Type B pancreatic cell (in vitro differentiated cells): ENCODE results near the gene FIGN. TPM values are rescaled to one million over a fixed set of nuclear protein-coding genes. Genes with fewer than 3 reads are reported as not detected.

Experiments used
- DNase-seq: peaks from one replicate; pipeline ENCODE4 v3.0.0; 2021; ENCODE audit warnings: mixed read lengths; ENCODE audit not compliant: unreplicated experiment; ENCODE audit errors: extremely low spot score
- H3K27ac Mint-ChIP-seq: 2 replicates; pipeline ENCODE4 v1.8.0; 2021; ENCODE audit warnings: mild to moderate bottlenecking, mixed read lengths
- H3K27me3 Mint-ChIP-seq: 2 replicates; pipeline ENCODE4 v1.8.0; 2021; ENCODE audit warnings: mixed read lengths
- H3K36me3 Mint-ChIP-seq: 2 replicates; pipeline ENCODE4 v1.8.0; 2021; ENCODE audit warnings: mixed read lengths
- H3K4me1 Mint-ChIP-seq: one replicate; pipeline ENCODE4 v1.8.0; 2021; ENCODE audit warnings: mixed read lengths; ENCODE audit not compliant: unreplicated experiment
- H3K4me3 Mint-ChIP-seq: 2 replicates; pipeline ENCODE4 v1.8.0; 2021; ENCODE audit warnings: mild to moderate bottlenecking, mixed read lengths
- H3K9me3 Mint-ChIP-seq: 2 replicates; pipeline ENCODE4 v1.8.0; 2021; ENCODE audit warnings: mixed read lengths
- total RNA-seq: library from RNA; stranded (reverse); gene quantifications from 2 replicates; pipeline ENCODE4 v1.2.1, GENCODE V29; 2021; ENCODE audit warnings: low replicate concordance
- TF ChIP-seq, protein P1 (sequence below): fragments of 200-600 bp; sonication (generic); conservative IDR thresholded peaks from 2 replicates; pipeline ENCODE4 v1.5.0; 2021; ENCODE audit warnings: antibody characterized with exemption, mild to moderate bottlenecking

The FIGN gene
- total RNA-seq, 1 donor from 2014 or later, result 19.5 TPM

GRCh38 chr2:163753726-163754125 lies 17.9 kb upstream of the FIGN start:
- H3K27me3 Mint-ChIP-seq, result no peaks in the 10 kb centered on the region
- H3K9me3 Mint-ChIP-seq, result no peaks in the 10 kb centered on the region
- H3K36me3 Mint-ChIP-seq, result no peaks in the 10 kb centered on the region
- H3K4me1 Mint-ChIP-seq, result peaks cover 4% of the 10 kb centered on the region
- no peak for DNase-seq
- TF ChIP-seq, protein P1, sequence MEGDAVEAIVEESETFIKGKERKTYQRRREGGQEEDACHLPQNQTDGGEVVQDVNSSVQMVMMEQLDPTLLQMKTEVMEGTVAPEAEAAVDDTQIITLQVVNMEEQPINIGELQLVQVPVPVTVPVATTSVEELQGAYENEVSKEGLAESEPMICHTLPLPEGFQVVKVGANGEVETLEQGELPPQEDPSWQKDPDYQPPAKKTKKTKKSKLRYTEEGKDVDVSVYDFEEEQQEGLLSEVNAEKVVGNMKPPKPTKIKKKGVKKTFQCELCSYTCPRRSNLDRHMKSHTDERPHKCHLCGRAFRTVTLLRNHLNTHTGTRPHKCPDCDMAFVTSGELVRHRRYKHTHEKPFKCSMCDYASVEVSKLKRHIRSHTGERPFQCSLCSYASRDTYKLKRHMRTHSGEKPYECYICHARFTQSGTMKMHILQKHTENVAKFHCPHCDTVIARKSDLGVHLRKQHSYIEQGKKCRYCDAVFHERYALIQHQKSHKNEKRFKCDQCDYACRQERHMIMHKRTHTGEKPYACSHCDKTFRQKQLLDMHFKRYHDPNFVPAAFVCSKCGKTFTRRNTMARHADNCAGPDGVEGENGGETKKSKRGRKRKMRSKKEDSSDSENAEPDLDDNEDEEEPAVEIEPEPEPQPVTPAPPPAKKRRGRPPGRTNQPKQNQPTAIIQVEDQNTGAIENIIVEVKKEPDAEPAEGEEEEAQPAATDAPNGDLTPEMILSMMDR, result no peak
- no peak overlapping the region for H3K27ac Mint-ChIP-seq
- H3K4me3 Mint-ChIP-seq, result no peak overlapping the region

- no peaks in the 10 kb centered on the region for H3K4me1 Mint-ChIP-seq
- H3K9me3 Mint-ChIP-seq, result no peaks in the 10 kb centered on the region
- no peaks in the 10 kb centered on the region for H3K27me3 Mint-ChIP-seq
- no peak overlapping the region for H3K27ac Mint-ChIP-seq
- DNase-seq, result no peak
- no peak overlapping the region for H3K4me3 Mint-ChIP-seq
- no peaks in the 10 kb centered on the region for H3K36me3 Mint-ChIP-seq
- TF ChIP-seq, protein P1, result no peak
These were observed 16.5 kb upstream of the FIGN start for GRCh38 chr2:163752267-163752666.

DNA sequence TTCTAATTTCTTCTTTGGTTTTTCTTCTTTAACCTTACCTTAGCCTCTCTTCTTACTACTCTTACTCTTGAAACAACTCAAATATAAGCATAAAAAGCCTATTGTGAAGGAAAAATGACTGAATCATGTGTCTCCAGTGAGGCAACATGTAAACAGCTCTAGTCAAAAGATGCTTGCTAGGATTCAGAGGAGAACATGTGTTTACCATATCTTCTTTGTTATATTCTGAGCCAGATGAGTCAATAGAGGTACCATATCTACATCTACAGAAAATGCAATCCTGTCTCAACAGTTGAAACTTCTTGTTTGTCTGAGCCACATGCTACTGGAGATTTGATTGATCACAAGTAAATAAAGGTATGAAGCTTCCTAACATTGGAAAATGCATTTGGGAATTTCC lies 15.9 kb upstream of the FIGN start:
- no peaks in the 10 kb centered on the region for H3K4me1 Mint-ChIP-seq
- TF ChIP-seq, protein P1, result no peak
- H3K27ac Mint-ChIP-seq, result no peak overlapping the region
- H3K27me3 Mint-ChIP-seq, result no peaks in the 10 kb centered on the region
- no peak for DNase-seq
- no peaks in the 10 kb centered on the region for H3K9me3 Mint-ChIP-seq
- H3K4me3 Mint-ChIP-seq, result no peak overlapping the region
- H3K36me3 Mint-ChIP-seq, result no peaks in the 10 kb centered on the region

DNA sequence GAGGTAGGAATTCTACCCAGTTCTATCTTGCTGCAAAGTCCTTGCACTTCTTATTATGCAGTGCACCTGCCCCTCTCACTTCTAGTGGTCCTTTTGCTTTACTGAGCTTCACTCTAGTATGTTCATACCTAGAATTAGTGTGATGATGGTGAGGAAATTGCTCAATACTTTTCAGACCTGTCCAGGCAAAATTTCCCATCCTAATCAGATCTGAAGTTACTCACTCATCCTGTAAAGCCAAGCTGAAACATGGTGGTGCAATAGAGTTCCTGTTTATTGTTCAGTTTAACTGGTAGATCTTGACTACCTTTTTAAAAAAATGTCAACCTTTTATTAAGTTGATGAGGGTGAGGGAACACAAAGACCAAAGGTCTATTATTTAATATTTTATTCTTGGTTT lies 12.6 kb upstream of the FIGN start:
- TF ChIP-seq, protein P1, result no peak
- no peak overlapping the region for H3K27ac Mint-ChIP-seq

GRCh38 chr2:163741435-163741834 lies 5.6 kb upstream of the FIGN start:
- peaks cover 5% of the 10 kb centered on the region for H3K4me1 Mint-ChIP-seq
- TF ChIP-seq, protein P1, result no peak
- H3K27me3 Mint-ChIP-seq, result peaks cover 19% of the 10 kb centered on the region

More for the DNA sequence above, 12.6 kb upstream of the FIGN start:
- no peaks in the 10 kb centered on the region for H3K36me3 Mint-ChIP-seq
- H3K4me3 Mint-ChIP-seq, result no peak overlapping the region
- H3K4me1 Mint-ChIP-seq, result no peaks in the 10 kb centered on the region
- H3K27me3 Mint-ChIP-seq, result no peaks in the 10 kb centered on the region
- DNase-seq, result no peak
- no peaks in the 10 kb centered on the region for H3K9me3 Mint-ChIP-seq

GRCh38 chr2:163737563-163737962 lies 1.8 kb upstream of the FIGN start:
- Mint-ChIP-seq H3K27ac (peak overlapping the region; percentile 75), H3K4me3 (peak overlapping the region; percentile 87), H3K4me1 (peaks cover 19% of the 10 kb centered on the region), H3K36me3 (no peaks in the 10 kb centered on the region), H3K27me3 (peaks cover 19% of the 10 kb centered on the region), H3K9me3 (no peaks in the 10 kb centered on the region)
- DNase-seq, result no peak
- TF ChIP-seq, protein P1, result no peak

More at GRCh38 chr2:163741435-163741834, 5.6 kb upstream of the FIGN start:
- DNase-seq, result no peak
- no peaks in the 10 kb centered on the region for H3K9me3 Mint-ChIP-seq
- H3K36me3 Mint-ChIP-seq, result no peaks in the 10 kb centered on the region
- no peak overlapping the region for H3K27ac Mint-ChIP-seq
- no peak overlapping the region for H3K4me3 Mint-ChIP-seq
